GM12873 (cell line): ENCODE results near the gene RTRAF.

ENCODE experiments used
- TF ChIP-seq, protein P1 (sequence below): IDR thresholded peaks from 2 replicates; pipeline ENCODE4 v1.5.1; 2012; ENCODE audit warnings: low read depth, mild to moderate bottlenecking, moderate library complexity, low read length, control low read depth; ENCODE audit not compliant: insufficient read depth; ENCODE audit errors: missing control alignments

Gene RTRAF

DNA sequence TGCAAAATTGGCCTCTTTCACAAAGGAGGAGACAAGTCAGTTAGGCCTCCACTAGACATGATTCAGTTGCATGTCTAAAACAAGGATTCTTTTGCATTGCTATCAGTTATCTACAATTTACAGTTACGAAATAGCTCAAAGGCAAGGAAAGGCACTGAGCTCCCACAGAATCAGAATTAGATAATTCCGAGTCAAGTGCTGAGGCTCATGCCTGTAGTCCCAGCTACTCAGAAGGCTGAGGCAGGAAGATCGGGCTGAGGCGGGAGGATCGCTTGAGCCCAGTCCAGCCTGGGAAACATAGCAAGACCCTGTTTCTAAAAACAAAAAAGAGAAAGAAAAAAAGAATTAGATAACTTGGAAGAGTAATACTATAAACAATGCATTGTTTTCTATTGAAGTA is 12.3 kb upstream of the RTRAF start:
- TF ChIP-seq, protein P1, sequence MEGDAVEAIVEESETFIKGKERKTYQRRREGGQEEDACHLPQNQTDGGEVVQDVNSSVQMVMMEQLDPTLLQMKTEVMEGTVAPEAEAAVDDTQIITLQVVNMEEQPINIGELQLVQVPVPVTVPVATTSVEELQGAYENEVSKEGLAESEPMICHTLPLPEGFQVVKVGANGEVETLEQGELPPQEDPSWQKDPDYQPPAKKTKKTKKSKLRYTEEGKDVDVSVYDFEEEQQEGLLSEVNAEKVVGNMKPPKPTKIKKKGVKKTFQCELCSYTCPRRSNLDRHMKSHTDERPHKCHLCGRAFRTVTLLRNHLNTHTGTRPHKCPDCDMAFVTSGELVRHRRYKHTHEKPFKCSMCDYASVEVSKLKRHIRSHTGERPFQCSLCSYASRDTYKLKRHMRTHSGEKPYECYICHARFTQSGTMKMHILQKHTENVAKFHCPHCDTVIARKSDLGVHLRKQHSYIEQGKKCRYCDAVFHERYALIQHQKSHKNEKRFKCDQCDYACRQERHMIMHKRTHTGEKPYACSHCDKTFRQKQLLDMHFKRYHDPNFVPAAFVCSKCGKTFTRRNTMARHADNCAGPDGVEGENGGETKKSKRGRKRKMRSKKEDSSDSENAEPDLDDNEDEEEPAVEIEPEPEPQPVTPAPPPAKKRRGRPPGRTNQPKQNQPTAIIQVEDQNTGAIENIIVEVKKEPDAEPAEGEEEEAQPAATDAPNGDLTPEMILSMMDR = no peak

- TF ChIP-seq, protein P1 = no peak
These were observed 10.7 kb upstream of the RTRAF start for GRCh38 chr14:51978681-51979085.

DNA sequence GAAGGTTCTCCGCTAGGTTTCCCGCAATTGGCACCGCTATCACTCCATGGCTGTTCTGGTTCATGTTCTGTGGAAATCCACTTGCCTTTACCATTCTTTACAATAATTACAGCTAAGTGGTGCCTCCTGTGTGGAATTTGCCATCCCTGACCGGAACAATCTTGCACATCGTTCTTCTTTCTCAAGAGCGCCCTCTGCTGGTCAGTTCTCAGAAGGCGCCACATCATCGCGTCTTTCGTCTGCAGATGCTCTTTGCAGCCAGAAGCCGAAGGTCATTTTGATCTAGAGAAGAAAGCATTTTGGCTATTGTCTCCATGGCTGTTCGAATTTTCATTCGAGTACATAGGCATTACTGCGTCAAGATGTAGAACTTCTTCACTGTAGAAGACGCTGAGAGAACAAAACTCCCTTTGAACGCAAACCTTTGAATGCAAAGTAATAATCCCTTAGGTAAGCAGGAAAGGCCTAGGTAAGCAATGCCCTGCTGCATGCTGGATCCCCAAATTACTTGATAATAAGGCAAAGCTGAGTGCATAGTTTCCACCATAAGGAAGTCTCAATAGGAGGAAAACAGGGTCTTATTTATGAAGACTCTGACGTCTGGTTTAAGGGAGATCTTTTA is 10.1 kb upstream of the RTRAF start:
- TF ChIP-seq, protein P1 = peak; percentile 91

DNA sequence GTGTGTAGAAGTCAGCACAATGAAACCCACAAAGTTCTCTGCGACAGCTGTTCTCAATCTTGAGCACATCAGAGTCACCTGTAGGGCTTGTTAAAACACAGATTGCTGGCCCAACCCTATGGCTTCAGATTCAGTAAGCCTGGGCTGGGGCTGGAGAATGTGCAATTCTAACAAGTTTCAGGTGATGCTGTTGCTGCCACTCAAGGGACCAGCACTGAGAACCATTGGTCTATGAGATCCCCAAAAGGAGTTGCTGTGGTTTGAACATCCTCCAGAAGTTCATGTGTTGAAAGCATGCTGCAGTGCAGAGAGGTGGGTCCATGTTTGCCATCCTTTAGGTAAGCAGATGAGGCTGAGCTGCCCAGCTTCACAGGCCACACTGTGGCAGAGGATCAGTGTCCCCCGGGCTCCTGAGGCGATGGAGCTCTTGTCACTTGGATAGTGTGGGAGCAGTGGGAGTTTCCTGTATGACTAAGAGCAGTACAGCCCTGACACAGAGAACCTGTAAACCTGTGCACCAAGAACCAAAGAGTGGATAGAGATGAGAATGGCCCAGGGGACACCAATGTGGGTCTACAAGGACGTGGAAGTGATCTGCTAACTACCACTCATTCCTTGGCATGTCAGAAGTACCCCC is 8.0 kb upstream of the RTRAF start:
- TF ChIP-seq, protein P1 = no peak

GRCh38 chr14:51988221-51988620 is 1.1 kb upstream of the RTRAF start:
- TF ChIP-seq, protein P1 = no peak

GRCh38 chr14:51990488-51990887 is 1.1 kb downstream of the RTRAF start:
- TF ChIP-seq, protein P1 = no peak

DNA sequence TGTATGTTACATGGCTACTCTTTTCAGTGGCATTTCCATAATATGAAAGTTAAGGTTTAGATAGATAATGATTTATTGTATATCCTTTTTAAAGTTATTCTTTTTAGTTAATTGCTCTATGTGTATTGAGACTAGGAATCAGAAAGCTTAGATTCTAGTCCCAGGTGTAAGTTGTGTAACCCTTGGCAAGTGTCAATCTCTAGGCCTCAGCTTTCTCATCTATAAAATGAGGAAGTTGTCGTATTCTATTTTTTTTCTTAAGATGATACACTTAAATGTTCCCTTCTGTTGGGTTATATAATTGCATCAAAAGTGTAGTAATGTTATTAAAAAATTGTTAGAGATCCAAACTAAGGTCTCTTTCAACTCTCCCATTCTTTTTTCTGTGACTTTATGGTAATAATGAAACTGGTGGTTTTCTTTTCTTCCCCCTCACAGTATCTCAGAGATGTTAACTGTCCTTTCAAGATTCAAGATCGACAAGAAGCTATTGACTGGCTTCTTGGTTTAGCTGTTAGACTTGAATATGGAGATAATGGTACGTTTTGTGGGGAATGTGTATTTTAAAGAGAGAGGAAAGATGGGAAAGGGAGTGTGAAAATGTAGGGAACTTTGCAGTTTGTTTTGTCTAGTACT is 4.1 kb downstream of the RTRAF start:
- TF ChIP-seq, protein P1 = no peak
